Natural killer cell (primary cell): Measurements from ENCODE around the gene CPSF7. TPM values are rescaled to one million over a fixed set of nuclear protein-coding genes. Genes with fewer than 3 reads are reported as not detected.

Experiments used
- ATAC-seq, 3 donors: fragments of 150-1000 bp in 2 of 3; fragments of 200-7000 bp in 1 of 3; cut with Tn5 transposase; 1 replicate in 1 of 3; 2 replicates in 2 of 3; pipeline ENCODE4 v1.10.0; 2021; ENCODE audit warnings: mild to moderate bottlenecking in 2 of 3, moderate library complexity in 2 of 3
- DNase-seq, 2 donors: peaks; one replicate each; pipeline versions ENCODE4 v3.0.0 to v3.0.0-alpha.2; 2013 to 2021; ENCODE audit warnings: mixed read lengths in 1 of 2
- H3K27ac ChIP-seq: one replicate; pipeline ENCODE4 v1.5.1; 2013; ENCODE audit warnings: mild to moderate bottlenecking, low read length
- H3K27me3 ChIP-seq: one replicate; pipeline ENCODE4 v1.6.1; 2013; ENCODE audit warnings: low read length; ENCODE audit not compliant: control insufficient read depth, insufficient read depth
- H3K36me3 ChIP-seq: one replicate; pipeline ENCODE4 v1.6.1; 2013; ENCODE audit warnings: low read length; ENCODE audit not compliant: control insufficient read depth, insufficient read depth
- H3K4me1 ChIP-seq: one replicate; pipeline ENCODE4 v1.6.1; 2013; ENCODE audit warnings: low read length; ENCODE audit not compliant: control insufficient read depth, insufficient read depth
- H3K4me3 ChIP-seq: one replicate; pipeline ENCODE4 v1.5.1; 2013; ENCODE audit warnings: low read length
- H3K9me3 ChIP-seq: one replicate; pipeline ENCODE4 v1.6.1; 2013; ENCODE audit warnings: low read length; ENCODE audit not compliant: control insufficient read depth, insufficient read depth
- H3K27ac Mint-ChIP-seq, 2 donors: one replicate each; pipeline ENCODE4 v1.8.0; 2022; ENCODE audit warnings: mild to moderate bottlenecking in 2 of 2, mixed read lengths in 2 of 2, moderate library complexity in 1 of 2
- H3K27me3 Mint-ChIP-seq, 2 donors: one replicate each; pipeline ENCODE4 v1.8.0; 2022; ENCODE audit warnings: low read depth in 2 of 2, mixed read lengths in 2 of 2
- H3K36me3 Mint-ChIP-seq: one replicate; pipeline ENCODE4 v1.8.0; 2022; ENCODE audit warnings: mixed read lengths
- H3K4me1 Mint-ChIP-seq, 2 donors: one replicate each; pipeline ENCODE4 v1.8.0; 2022; ENCODE audit warnings: mixed read lengths in 2 of 2
- H3K4me3 Mint-ChIP-seq: one replicate; pipeline ENCODE4 v1.8.0; 2022; ENCODE audit warnings: mild to moderate bottlenecking, moderate library complexity, mixed read lengths
- H3K9me3 Mint-ChIP-seq, 2 donors: one replicate each; pipeline ENCODE4 v1.8.0; 2022; ENCODE audit warnings: mixed read lengths in 2 of 2
- WGBS: methylation state at CpG from one replicate; pipeline ENCODE4 v1.1.7; 2013; ENCODE audit warnings: missing lambda C conversion rate; ENCODE audit not compliant: insufficient coverage; 5-methylcytosine and 5-hydroxymethylcytosine counted together
- intact Hi-C: fragments of 100-400 bp; cut with micrococcal nuclease; formaldehyde crosslinking; loops from one replicate; pipeline ENCODE4 v1.14.2; 2022
- total RNA-seq, 4 donors: library from RNA; stranded (reverse); fragments of 120-200 nt in 1 of 4; gene quantifications; one replicate each; pipeline versions ENCODE4 v1.2.3 to v1.2.4, GENCODE V29; 2013 to 2022
- TF ChIP-seq, protein P1 (sequence below): fragments of 200-600 bp; IDR thresholded peaks from one replicate; pipeline ENCODE4 v1.8.0; 2022; ENCODE audit warnings: antibody characterized with exemption

CPSF7 gene
- total RNA-seq, 3 donors from 2014 or later (not counting 1 experiment from before 2014, with no cell fraction given), result 99.5 to 120 (median 104) TPM

DNA sequence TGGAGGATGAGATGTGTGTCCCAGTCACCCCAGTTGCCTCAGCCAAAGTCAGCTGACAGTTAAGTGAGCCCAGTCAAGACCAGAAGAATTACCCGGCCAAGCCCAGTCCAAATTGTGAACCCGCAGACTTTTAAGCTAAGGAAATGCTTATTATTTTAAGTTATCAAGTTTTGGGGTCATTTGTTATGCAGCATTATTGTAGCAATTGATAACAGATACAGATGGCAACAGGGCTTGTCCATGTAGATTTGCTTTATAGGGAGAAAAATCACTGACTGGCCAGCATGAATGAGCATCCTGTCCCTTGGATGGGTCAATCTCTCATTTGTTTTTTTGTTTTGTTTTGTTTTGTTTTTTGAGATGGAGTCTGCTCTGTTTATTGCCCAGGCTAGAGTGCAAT, 23.1 kb upstream of the CPSF7 start:
- Histone ChIP-seq H3K4me1 (no peaks in the 10 kb centered on the region), H3K9me3 (no peaks in the 10 kb centered on the region), H3K27ac (no peak overlapping the region), H3K4me3 (no peak overlapping the region), H3K27me3 (no peaks in the 10 kb centered on the region), H3K36me3 (peaks cover 32% of the 10 kb centered on the region)
- DNase-seq (no peak), ATAC-seq (no peak)
- Mint-ChIP-seq H3K4me3 (no peak overlapping the region), H3K4me1 (peaks cover 15 to 23% of the 10 kb centered on the region in 2 donors), H3K36me3 (no peaks in the 10 kb centered on the region), H3K27ac (no peak overlapping the region), H3K9me3 (no peaks in the 10 kb centered on the region), H3K27me3 (no peaks in the 10 kb centered on the region)
- TF ChIP-seq, protein P1, sequence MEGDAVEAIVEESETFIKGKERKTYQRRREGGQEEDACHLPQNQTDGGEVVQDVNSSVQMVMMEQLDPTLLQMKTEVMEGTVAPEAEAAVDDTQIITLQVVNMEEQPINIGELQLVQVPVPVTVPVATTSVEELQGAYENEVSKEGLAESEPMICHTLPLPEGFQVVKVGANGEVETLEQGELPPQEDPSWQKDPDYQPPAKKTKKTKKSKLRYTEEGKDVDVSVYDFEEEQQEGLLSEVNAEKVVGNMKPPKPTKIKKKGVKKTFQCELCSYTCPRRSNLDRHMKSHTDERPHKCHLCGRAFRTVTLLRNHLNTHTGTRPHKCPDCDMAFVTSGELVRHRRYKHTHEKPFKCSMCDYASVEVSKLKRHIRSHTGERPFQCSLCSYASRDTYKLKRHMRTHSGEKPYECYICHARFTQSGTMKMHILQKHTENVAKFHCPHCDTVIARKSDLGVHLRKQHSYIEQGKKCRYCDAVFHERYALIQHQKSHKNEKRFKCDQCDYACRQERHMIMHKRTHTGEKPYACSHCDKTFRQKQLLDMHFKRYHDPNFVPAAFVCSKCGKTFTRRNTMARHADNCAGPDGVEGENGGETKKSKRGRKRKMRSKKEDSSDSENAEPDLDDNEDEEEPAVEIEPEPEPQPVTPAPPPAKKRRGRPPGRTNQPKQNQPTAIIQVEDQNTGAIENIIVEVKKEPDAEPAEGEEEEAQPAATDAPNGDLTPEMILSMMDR, result no peak
- intact Hi-C loops, result no loop called here
- 93% methylated on average over 2 of the region's 2 CpGs for WGBS

DNA sequence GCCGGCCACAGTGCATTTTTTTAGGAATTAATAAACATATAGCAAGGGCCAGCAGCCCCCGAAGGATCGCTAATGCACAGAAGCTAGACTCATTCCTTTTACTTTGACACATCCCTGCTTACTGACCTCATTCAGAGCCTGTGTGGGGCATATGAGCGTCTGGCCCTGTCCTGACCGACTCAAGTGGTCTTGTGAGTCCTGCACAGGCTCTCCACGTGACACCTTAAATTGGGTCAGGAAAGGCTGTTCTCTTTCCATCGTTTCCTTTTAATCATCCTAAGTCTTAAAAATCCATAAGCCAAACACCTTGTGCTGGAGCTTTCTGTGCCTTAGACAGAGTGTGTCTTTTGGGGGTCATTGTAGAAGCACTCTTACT, 18.8 kb upstream of the CPSF7 start:
- H3K36me3 ChIP-seq, result peaks cover 59% of the 10 kb centered on the region
- 96% methylated on average over 7 of the region's 7 CpGs for WGBS

DNA sequence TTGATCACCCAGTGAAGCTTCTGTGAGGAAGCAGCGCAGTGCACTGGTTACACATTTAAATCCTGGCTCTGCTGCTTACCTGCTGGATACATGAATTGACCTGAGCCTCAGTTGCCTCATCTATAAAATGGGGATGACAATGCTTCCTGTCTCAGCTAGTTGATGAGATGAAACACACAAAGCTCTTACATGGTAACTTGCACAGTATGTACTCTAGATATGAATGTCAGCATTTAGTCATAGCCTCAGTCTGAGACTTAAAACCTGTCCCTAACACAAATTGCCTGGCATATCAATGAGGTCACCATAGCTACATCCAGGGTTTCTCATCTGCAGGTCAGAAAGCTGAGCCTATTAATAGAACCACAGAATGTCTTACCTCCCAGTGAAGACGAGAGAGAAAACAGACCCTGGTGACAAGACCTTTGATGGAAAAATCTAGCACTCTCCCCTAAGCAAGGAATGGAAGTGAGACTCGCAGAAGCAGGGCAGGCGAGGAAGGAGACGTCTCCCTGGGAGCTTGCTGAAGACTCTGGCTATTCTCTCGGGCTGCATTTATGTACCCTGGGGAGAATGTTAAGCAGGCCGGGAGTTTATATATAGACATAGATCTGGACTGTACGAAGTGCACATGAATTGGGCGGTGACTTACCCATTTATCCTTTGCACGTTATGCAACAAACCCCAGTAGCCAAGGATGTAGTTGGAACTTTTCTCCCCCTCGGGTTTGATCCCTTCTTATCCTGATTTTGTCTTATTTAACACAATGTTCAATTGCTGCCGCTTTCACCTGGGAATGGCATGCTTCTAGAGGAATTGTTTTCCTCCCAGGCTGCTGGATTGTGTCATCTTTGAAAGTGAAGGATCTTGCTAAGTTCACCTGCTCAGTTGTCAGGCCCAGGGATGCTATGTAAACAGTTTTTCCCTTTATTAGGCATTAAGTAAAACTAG, 18.1 kb upstream of the CPSF7 start:
- TF ChIP-seq, protein P1, result no peak
- H3K27ac ChIP-seq, result no peak overlapping the region
- no peak overlapping the region for H3K4me3 Mint-ChIP-seq
- H3K27ac Mint-ChIP-seq, result peak overlapping the region; percentile 7 to 36
- intact Hi-C loops, result loop anchor here (2.0 kb wide), 1 partner anchor 69 kb away; no protein-coding TSS in a partner anchor
- no peaks in the 10 kb centered on the region for H3K27me3 Mint-ChIP-seq
- no peak for ATAC-seq
- 84% methylated on average over 12 of the region's 12 CpGs for WGBS
- no peaks in the 10 kb centered on the region for H3K9me3 ChIP-seq
- no peaks in the 10 kb centered on the region for H3K27me3 ChIP-seq
- no peaks in the 10 kb centered on the region for H3K4me1 ChIP-seq
- peaks cover 16 to 18% of the 10 kb centered on the region in 2 donors for H3K4me1 Mint-ChIP-seq
- DNase-seq, result no peak
- H3K36me3 ChIP-seq, result peaks cover 59% of the 10 kb centered on the region
- no peaks in the 10 kb centered on the region for H3K36me3 Mint-ChIP-seq
- H3K9me3 Mint-ChIP-seq, result no peaks in the 10 kb centered on the region
- no peak overlapping the region for H3K4me3 ChIP-seq

More for the DNA sequence above, 18.8 kb upstream of the CPSF7 start:
- Histone ChIP-seq H3K4me3 (no peak overlapping the region), H3K27me3 (no peaks in the 10 kb centered on the region), H3K27ac (no peak overlapping the region), H3K9me3 (no peaks in the 10 kb centered on the region), H3K4me1 (no peaks in the 10 kb centered on the region)
- no peaks in the 10 kb centered on the region for H3K27me3 Mint-ChIP-seq
- peak overlapping the region; percentile 6 to 7 for H3K27ac Mint-ChIP-seq
- H3K36me3 Mint-ChIP-seq, result no peaks in the 10 kb centered on the region
- no peak overlapping the region for H3K4me3 Mint-ChIP-seq
- intact Hi-C loops, result no loop called here
- no peak for ATAC-seq
- no peaks in the 10 kb centered on the region for H3K9me3 Mint-ChIP-seq
- TF ChIP-seq, protein P1, result no peak
- H3K4me1 Mint-ChIP-seq, result peaks cover 10 to 12% of the 10 kb centered on the region in 2 donors
- no peak for DNase-seq
